ENCODE measurements around the gene PRKN. TPM values are rescaled to one million over a fixed set of nuclear protein-coding genes. Genes with fewer than 3 reads are reported as not detected.

PRKN gene
- total RNA-seq, 3 donors from 2014 or later = 5.2 to 10.2 (median 8.1) TPM

DNA sequence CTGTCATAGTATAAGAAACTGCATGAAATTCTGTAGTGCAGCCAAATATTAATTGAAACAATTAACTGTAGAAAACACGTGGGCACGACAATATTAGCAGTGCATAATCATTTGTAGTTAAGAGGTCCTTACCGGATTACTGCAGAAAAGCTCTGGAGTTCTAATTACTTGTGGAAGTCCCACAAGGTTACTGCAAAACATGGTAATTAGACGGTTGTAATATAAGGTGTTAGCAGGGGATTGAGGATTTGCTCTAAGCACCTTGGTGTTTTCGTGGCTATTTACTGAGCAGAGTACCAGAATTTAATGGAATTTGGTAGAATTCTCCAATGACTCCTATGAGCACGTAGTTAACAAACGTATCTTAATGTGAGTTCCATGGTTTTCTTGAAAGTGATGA lies 980.1 kb downstream of the PRKN start:
- DNase-seq = no peak
- ATAC-seq = no peak
- TF ChIP-seq, protein P1, sequence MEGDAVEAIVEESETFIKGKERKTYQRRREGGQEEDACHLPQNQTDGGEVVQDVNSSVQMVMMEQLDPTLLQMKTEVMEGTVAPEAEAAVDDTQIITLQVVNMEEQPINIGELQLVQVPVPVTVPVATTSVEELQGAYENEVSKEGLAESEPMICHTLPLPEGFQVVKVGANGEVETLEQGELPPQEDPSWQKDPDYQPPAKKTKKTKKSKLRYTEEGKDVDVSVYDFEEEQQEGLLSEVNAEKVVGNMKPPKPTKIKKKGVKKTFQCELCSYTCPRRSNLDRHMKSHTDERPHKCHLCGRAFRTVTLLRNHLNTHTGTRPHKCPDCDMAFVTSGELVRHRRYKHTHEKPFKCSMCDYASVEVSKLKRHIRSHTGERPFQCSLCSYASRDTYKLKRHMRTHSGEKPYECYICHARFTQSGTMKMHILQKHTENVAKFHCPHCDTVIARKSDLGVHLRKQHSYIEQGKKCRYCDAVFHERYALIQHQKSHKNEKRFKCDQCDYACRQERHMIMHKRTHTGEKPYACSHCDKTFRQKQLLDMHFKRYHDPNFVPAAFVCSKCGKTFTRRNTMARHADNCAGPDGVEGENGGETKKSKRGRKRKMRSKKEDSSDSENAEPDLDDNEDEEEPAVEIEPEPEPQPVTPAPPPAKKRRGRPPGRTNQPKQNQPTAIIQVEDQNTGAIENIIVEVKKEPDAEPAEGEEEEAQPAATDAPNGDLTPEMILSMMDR (IDR thresholded peaks at IDR 0.05) = no peak

DNA sequence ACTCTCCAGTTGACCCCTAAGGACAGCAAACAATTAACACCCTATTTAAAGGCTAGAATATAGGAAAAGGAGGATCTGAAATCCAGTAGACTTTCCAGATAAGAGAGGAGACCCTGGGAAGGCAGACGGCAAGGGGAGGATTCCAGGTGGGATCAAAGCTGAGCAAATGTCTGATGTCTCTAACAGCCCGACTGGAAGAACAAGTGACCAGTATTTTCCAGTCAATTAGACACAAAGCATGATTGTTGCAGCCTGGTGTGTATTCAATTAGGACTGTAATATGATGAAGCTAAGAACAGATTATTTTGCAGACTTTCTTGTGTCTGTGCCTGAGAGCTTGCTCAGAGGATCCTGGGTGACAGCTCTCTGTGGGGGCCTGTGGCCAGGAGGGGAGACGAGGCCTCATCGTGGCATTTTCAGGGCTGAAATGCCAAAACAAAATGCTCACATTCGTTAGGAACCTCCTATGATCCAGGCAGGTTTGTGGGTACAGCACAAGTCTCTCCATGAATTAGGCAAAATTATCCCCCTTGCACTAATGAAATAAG lies 981.9 kb downstream of the PRKN start:
- Histone ChIP-seq H3K36me3 (ENCODE audit: low read depth) (no peaks in the 10 kb centered on the region), H3K4me1 (ENCODE audit: low read depth) (no peaks in the 10 kb centered on the region), H3K9me3 (no peaks in the 10 kb centered on the region), H3K4me3 (no peak overlapping the region)
- TF ChIP-seq, protein P1 (IDR thresholded peaks at IDR 0.05) = no peak
- DNase-seq = no peak
- ATAC-seq = no peak
- intact Hi-C loops (cut with DNase I, micrococcal nuclease) = no loop called here

More for the DNA sequence above, 980.1 kb downstream of the PRKN start:
- intact Hi-C loops (cut with DNase I, micrococcal nuclease) = no loop called here
- no peaks in the 10 kb centered on the region for H3K36me3 ChIP-seq (ENCODE audit: low read depth)
- H3K4me1 ChIP-seq (ENCODE audit: low read depth) = no peaks in the 10 kb centered on the region
- no peak overlapping the region for H3K4me3 ChIP-seq
- no peaks in the 10 kb centered on the region for H3K9me3 ChIP-seq

DNA sequence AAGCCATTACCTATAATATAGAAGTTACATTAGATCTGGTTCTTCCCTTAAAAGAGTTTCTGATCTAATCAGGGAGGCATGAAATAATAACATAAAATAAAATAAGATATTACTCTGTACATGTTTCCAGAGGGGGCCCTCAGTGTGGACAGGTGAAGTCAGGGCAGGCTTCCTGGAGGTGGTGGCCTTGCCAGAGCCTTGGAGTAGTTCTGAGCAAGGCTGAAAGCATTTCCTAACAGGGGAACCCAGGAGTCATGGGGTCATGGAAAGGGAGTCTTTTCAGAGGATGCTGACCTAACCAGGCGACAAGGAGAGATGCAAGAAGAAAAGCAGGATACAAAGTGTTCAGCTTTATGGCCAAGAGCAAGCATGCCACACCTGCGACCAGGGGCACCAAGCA lies 982.4 kb downstream of the PRKN start:
- no peaks in the 10 kb centered on the region for H3K9me3 ChIP-seq
- no peaks in the 10 kb centered on the region for H3K36me3 ChIP-seq (ENCODE audit: low read depth)
- no peaks in the 10 kb centered on the region for H3K4me1 ChIP-seq (ENCODE audit: low read depth)
- intact Hi-C loops (cut with DNase I, micrococcal nuclease) = no loop called here
- no peak overlapping the region for H3K4me3 ChIP-seq
- TF ChIP-seq, protein P1 (IDR thresholded peaks at IDR 0.05) = no peak
- DNase-seq = no peak
- ATAC-seq = no peak

DNA sequence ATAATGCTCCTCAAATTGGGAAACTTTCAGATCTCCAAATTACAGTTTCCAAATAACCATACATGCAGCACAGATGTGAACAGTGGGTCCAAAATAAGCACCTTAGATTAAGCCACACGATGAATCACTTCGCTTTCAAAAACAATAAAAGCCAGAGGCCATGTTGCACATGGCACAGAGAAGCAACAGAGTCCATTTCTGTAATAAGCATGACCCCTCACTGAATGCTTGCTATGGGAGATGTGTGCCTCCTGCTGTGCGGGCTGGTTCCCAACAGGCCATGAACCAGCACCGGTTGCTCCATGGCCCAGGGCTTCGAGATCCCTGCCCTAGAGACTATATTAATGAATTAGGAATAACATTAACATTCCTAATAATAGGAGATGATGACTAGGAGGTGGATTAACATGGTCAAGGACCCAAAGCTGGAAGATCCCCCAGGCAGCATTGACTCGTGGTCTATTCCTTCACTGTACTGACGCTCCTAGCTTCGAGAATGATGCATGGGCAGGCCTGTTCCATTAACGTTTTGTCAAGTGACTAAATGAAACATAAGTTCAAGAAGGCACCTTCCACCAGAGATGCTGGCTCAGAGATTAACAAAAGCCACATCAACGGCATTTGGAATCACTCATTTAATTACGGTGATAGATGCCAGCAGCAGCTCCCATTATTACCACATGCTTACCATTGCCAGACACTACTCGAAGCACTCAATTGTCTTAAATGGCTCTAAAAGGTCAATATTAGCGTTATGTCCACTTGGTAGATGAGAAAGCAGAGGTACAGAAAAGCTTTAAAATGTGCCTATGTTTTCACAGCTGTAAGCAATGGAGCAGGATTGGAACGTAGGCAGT lies 983.1 kb downstream of the PRKN start:
- TF ChIP-seq, protein P1 (IDR thresholded peaks at IDR 0.05) = no peak
- Histone ChIP-seq H3K4me1 (ENCODE audit: low read depth) (no peaks in the 10 kb centered on the region), H3K36me3 (ENCODE audit: low read depth) (no peaks in the 10 kb centered on the region), H3K4me3 (no peak overlapping the region), H3K9me3 (no peaks in the 10 kb centered on the region)
- no peak for ATAC-seq
- intact Hi-C loops (cut with DNase I, micrococcal nuclease) = no loop called here
- DNase-seq = no peak

DNA sequence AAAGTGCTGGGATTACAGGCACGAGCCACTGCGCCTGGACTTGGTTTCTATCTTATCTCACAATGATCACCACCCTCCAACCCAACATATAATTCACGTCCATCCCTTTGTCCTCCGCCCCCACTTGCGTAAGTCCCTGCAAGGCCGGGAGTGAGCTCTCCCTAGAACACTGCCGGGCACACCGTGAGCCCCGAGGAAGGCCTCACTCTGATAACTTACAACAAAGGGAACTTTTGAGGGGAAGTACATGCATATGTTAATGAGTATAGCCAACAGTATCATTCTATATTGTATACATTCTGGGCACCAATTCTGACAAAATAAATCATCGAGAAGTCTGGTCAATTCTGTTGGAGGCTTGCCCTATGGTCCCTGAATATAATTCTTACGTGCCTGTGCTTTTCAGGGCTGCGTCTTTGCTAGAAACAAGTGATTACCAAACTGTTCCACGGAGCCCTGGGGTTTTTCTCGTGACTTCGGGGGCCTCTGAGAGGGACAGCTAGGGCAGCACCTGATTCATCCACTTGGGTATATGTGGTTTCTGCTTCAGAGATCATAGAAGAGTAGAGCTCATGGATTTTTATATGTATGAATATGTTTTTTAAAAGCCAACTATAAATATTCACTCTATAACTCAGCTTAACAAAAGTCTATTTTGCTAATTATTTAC lies 983.9 kb downstream of the PRKN start:
- intact Hi-C loops (cut with DNase I, micrococcal nuclease) = no loop called here
- no peak for ATAC-seq
- TF ChIP-seq, protein P1 (IDR thresholded peaks at IDR 0.05) = no peak
- Histone ChIP-seq H3K36me3 (ENCODE audit: low read depth) (no peaks in the 10 kb centered on the region), H3K4me3 (no peak overlapping the region), H3K9me3 (no peaks in the 10 kb centered on the region), H3K4me1 (ENCODE audit: low read depth) (no peaks in the 10 kb centered on the region)
- no peak for DNase-seq
